Osteocyte (in vitro differentiated cells): ENCODE measurements around the gene MYO15B. TPM values are rescaled to one million over a fixed set of nuclear protein-coding genes. Genes with fewer than 3 reads are reported as not detected.

Source experiments
- DNase-seq: peaks from one replicate; pipeline ENCODE4 v3.0.0; 2021; ENCODE audit warnings: mixed read lengths; ENCODE audit not compliant: unreplicated experiment; ENCODE audit errors: extremely low spot score
- H3K27ac Mint-ChIP-seq: one replicate; pipeline ENCODE4 v1.8.0; 2021; ENCODE audit warnings: mild to moderate bottlenecking, mixed read lengths; ENCODE audit not compliant: unreplicated experiment
- H3K27me3 Mint-ChIP-seq: one replicate; pipeline ENCODE4 v1.8.0; 2021; ENCODE audit warnings: mixed read lengths; ENCODE audit not compliant: unreplicated experiment
- H3K36me3 Mint-ChIP-seq: one replicate; pipeline ENCODE4 v1.8.0; 2021; ENCODE audit warnings: mixed read lengths; ENCODE audit not compliant: unreplicated experiment
- H3K4me1 Mint-ChIP-seq: one replicate; pipeline ENCODE4 v1.8.0; 2021; ENCODE audit warnings: mixed read lengths; ENCODE audit not compliant: unreplicated experiment
- H3K4me3 Mint-ChIP-seq: one replicate; pipeline ENCODE4 v1.8.0; 2021; ENCODE audit warnings: mild to moderate bottlenecking, moderate library complexity, mixed read lengths; ENCODE audit not compliant: unreplicated experiment
- H3K9me3 Mint-ChIP-seq: one replicate; pipeline ENCODE4 v1.8.0; 2021; ENCODE audit warnings: mixed read lengths; ENCODE audit not compliant: unreplicated experiment
- total RNA-seq: library from RNA; stranded (reverse); gene quantifications from 2 replicates; pipeline ENCODE4 v1.2.1, GENCODE V29; 2021
- TF ChIP-seq, protein P1 (sequence below): fragments of 200-600 bp; sonication (generic); IDR thresholded peaks from 2 replicates; pipeline ENCODE4 v1.5.0; 2021; ENCODE audit warnings: antibody characterized with exemption, mild to moderate bottlenecking, moderate library complexity

MYO15B gene
- total RNA-seq, 1 donor from 2014 or later: 40.8 TPM

DNA sequence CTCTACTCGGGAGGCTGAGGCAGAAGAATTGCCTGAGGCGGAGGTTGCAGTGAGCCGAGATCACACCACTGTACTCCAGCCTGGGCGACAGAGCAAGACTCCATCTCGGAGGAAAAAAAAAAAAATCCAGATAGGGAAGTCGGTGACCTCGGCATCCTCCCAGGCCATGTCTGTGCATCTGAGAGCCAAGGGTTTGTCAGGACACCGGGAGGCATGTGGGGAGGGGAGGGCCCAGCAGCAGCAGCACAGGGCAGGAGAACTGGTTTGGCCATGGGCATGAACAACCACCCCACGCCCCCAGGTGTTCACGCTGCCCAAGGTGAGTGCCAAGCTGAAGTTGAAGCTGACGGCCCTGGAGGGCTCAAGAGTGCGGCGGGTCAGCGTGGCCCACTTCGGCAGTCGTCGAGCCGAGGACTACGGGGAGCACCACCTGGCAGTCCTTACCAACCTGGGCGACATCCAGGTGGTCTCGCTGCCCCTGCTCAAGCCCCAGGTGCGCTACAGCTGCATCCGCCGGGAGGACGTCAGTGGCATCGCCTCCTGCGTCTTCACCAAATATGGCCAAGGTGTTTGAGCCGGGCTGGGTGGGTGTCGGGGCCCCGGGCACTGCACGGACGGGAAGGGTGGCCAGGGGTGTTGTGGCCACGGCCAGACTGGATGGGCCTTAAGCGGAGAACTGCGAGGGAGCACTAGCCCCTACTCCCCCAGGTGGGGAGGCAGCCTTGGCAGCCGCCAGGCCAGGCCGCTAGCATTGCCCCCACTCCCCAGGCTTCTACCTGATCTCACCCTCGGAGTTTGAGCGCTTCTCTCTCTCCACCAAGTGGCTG, 14.7 kb upstream of the MYO15B start:
- TF ChIP-seq, protein P1, sequence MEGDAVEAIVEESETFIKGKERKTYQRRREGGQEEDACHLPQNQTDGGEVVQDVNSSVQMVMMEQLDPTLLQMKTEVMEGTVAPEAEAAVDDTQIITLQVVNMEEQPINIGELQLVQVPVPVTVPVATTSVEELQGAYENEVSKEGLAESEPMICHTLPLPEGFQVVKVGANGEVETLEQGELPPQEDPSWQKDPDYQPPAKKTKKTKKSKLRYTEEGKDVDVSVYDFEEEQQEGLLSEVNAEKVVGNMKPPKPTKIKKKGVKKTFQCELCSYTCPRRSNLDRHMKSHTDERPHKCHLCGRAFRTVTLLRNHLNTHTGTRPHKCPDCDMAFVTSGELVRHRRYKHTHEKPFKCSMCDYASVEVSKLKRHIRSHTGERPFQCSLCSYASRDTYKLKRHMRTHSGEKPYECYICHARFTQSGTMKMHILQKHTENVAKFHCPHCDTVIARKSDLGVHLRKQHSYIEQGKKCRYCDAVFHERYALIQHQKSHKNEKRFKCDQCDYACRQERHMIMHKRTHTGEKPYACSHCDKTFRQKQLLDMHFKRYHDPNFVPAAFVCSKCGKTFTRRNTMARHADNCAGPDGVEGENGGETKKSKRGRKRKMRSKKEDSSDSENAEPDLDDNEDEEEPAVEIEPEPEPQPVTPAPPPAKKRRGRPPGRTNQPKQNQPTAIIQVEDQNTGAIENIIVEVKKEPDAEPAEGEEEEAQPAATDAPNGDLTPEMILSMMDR: no peak
- H3K27me3 Mint-ChIP-seq: no peaks in the 10 kb centered on the region
- no peaks in the 10 kb centered on the region for H3K9me3 Mint-ChIP-seq
- DNase-seq: no peak
- H3K36me3 Mint-ChIP-seq: no peaks in the 10 kb centered on the region
- H3K4me3 Mint-ChIP-seq: no peak overlapping the region
- no peak overlapping the region for H3K27ac Mint-ChIP-seq
- no peaks in the 10 kb centered on the region for H3K4me1 Mint-ChIP-seq

DNA sequence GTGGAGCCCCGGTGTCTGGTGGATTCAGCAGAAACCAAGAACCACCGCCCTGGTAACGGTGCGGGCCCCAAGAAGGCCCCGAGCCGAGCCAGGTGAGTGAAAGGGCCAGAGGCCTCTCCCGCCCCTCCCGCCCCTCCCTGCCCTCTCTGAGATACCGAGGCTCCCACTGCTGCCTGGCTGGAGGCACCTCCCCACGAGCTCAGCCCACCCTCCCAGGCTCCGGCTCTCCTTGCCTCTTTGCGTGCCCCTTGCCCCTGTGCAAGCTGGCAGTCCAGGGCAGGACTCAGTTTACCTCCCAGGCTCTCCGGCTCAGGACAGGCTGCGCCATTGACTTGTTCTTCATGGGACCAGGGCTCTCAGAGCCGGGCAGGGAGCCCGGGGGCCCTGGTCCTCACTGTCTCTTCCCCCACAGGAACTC, 14.1 kb upstream of the MYO15B start:
- no peak overlapping the region for H3K4me3 Mint-ChIP-seq
- no peaks in the 10 kb centered on the region for H3K4me1 Mint-ChIP-seq
- no peak overlapping the region for H3K27ac Mint-ChIP-seq
- no peaks in the 10 kb centered on the region for H3K36me3 Mint-ChIP-seq
- TF ChIP-seq, protein P1: no peak
- DNase-seq: no peak
- no peaks in the 10 kb centered on the region for H3K27me3 Mint-ChIP-seq
- no peaks in the 10 kb centered on the region for H3K9me3 Mint-ChIP-seq

DNA sequence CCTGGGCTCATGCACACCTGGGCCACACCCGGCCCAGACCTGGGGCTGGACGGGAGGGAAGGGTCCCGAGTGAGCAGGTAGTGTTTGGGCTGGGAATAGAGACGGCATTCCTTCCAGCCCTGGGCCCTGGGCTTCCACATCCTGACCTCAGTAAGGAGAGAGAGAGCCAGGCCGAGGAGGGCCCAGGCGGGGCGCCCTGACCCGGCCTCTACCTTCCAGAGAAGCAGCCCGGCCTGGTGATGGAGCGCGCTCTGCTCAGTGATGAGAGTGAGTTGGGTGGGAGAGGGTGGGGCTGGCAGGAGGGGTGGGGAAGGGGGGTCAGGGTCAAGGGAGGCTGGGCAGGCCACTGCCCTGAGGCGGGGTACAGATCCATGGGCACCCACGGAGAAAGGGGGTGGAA, 13.6 kb upstream of the MYO15B start:
- TF ChIP-seq, protein P1: no peak
- Mint-ChIP-seq H3K27me3 (no peaks in the 10 kb centered on the region), H3K9me3 (no peaks in the 10 kb centered on the region), H3K36me3 (no peaks in the 10 kb centered on the region), H3K4me1 (no peaks in the 10 kb centered on the region), H3K4me3 (no peak overlapping the region), H3K27ac (no peak overlapping the region)
- no peak for DNase-seq

DNA sequence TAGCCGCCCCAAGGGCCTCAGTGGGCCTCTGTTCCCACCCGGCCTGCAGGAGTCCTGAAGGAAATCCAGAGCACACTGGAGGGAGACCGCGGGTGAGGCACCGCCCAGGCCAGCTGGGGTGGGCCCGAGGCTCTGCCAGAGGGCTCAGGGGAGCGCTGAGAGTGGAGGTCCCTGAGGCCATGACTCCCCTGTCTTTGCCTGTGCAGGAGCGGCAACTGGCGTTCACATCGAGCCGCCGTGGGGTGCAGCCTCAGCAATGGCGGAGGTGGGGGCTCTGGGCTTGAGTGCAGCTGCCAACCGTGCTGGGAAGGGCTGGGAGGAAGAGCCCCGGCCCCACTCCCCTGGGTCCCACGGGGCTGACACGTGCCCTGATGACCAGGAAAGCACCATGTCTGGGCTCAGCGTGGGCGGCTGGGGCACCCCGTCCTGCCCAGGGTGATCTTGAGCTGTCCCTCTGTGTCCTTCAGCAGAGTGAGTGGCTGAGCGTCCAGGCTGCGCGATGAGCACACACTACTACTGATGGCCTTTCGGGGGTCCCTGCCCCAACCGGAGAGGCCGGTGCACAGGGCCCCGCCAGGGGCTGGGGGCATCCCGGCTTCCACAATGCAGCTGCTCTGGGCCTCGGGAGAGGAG, 13.1 kb upstream of the MYO15B start:
- Mint-ChIP-seq H3K36me3 (no peaks in the 10 kb centered on the region), H3K27ac (no peak overlapping the region), H3K4me1 (no peaks in the 10 kb centered on the region), H3K9me3 (no peaks in the 10 kb centered on the region), H3K27me3 (no peaks in the 10 kb centered on the region), H3K4me3 (no peak overlapping the region)
- no peak for DNase-seq
- TF ChIP-seq, protein P1: no peak

DNA sequence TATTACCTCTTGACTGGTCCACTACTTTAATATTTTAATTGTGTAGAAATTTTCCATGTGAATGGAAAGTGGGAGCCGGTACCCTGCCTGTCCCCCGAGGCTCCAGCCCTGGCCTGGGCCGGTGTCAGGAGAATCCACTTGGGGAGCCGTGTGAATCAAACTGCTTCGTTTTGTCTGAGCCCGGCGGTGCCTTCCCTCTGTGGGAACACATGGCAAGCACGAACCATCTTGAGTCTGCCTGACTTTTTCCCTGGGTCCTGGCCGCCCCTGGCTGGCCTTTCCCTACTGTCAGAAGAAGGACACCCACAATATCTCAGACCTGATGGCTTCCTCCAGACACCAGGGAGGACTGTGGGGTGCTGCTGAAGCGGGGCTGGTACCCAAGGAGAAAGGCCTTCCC, 12.4 kb upstream of the MYO15B start:
- Mint-ChIP-seq H3K27ac (no peak overlapping the region), H3K4me1 (no peaks in the 10 kb centered on the region), H3K36me3 (no peaks in the 10 kb centered on the region), H3K9me3 (no peaks in the 10 kb centered on the region), H3K27me3 (no peaks in the 10 kb centered on the region), H3K4me3 (no peak overlapping the region)
- TF ChIP-seq, protein P1: no peak
- no peak for DNase-seq
